B cell (primary cell): Measurements from ENCODE around the gene GMEB2. TPM values are rescaled to one million over a fixed set of nuclear protein-coding genes. Genes with fewer than 3 reads are reported as not detected.
A peak's percentile ranks its signal among the peaks of the same experiment; 100 is the strongest.

Experiments used
- ATAC-seq: fragments of 200-7000 bp; cut with Tn5 transposase; one replicate; pipeline ENCODE4 v1.10.0; 2021; ENCODE audit warnings: low read depth, mild to moderate bottlenecking, moderate number of reproducible peaks, moderate library complexity
- CTCF ChIA-PET: fragments of 350-600 bp; sonication (Branson Sonifier 250); formaldehyde crosslinking; loops from one replicate; lab custom pipeline; 2021; ENCODE audit warnings: antibody characterized with exemption, inconsistent platforms; lab: Charles Lee
- POLR2A ChIA-PET: fragments of 350-600 bp; sonication (Branson Sonifier 250); formaldehyde crosslinking; loops from one replicate; lab custom pipeline; 2021; ENCODE audit warnings: antibody characterized with exemption; lab: Charles Lee
- DNase-seq: peaks from one replicate; pipeline ENCODE4 v3.0.0; 2013
- H2AFZ ChIP-seq: 2 replicates; pipeline ENCODE4 v1.6.1; 2012; ENCODE audit warnings: mild to moderate bottlenecking, low read depth, low read length; ENCODE audit not compliant: insufficient read depth, poor library complexity, severe bottlenecking
- H3K27ac ChIP-seq, 2 donors: 1 replicate in 1 of 2; 2 replicates in 1 of 2; pipeline ENCODE4 v1.5.1; 2012 to 2013; ENCODE audit warnings: low read length in 2 of 2, mild to moderate bottlenecking in 2 of 2, moderate library complexity in 1 of 2
- H3K27me3 ChIP-seq, 4 experiments: fragments of 200-600 bp in 1 of 4; sonication (generic) in 1 of 4; replicated peaks in 1 of 4; 1 replicate in 2 of 4; 2 replicates in 2 of 4; pipeline versions ENCODE4 v1.6.1 to v1.7.0; 2013 to 2016; ENCODE audit warnings: low read length in 3 of 4, mild to moderate bottlenecking in 2 of 4, mixed read lengths in 1 of 4, moderate library complexity in 1 of 4; ENCODE audit not compliant: insufficient read depth in 4 of 4, control insufficient read depth in 3 of 4; ENCODE audit errors: control extremely low read depth in 1 of 4
- H3K36me3 ChIP-seq, 2 experiments: replicated peaks in 1 of 2; 1 replicate in 1 of 2; 2 replicates in 1 of 2; pipeline versions ENCODE4 v1.6.1 to v1.7.1; 2013; ENCODE audit warnings: low read length in 1 of 2; ENCODE audit not compliant: insufficient read depth in 2 of 2, control insufficient read depth in 1 of 2; ENCODE audit errors: control extremely low read depth in 1 of 2, extremely low read depth in 1 of 2
- H3K4me1 ChIP-seq, 2 donors: fragments of 200-600 bp in 1 of 2; sonication (generic) in 1 of 2; 1 replicate in 1 of 2; 2 replicates in 1 of 2; pipeline versions ENCODE4 v1.5.1 to v1.6.1; 2013 to 2017; ENCODE audit warnings: low read length in 2 of 2; ENCODE audit not compliant: control insufficient read depth in 2 of 2, insufficient read depth in 2 of 2
- H3K4me2 ChIP-seq: replicated peaks from 2 replicates; pipeline ENCODE3; 2012; ENCODE audit warnings: mild to moderate bottlenecking, low read depth, low read length; ENCODE audit not compliant: poor library complexity, severe bottlenecking
- H3K4me3 ChIP-seq, 5 experiments: fragments of 200-600 bp in 1 of 5; sonication (generic) in 1 of 5; 1 replicate in 3 of 5; 2 replicates in 2 of 5; pipeline versions ENCODE4 v1.5.1 to v1.7.0; 2011 to 2016; ENCODE audit warnings: low read length in 4 of 5, mild to moderate bottlenecking in 4 of 5, low read depth in 2 of 5, control low read depth in 1 of 5, moderate library complexity in 1 of 5; ENCODE audit not compliant: insufficient read depth in 1 of 5; ENCODE audit errors: control extremely low read depth in 1 of 5, extremely low read depth in 1 of 5
- H3K79me2 ChIP-seq: fragments of 200-600 bp; sonication (generic); one replicate; pipeline ENCODE4 v1.6.0; 2016; ENCODE audit warnings: low read length; ENCODE audit not compliant: control insufficient read depth, insufficient read depth
- H3K9ac ChIP-seq: fragments of 200-600 bp; sonication (generic); 2 replicates; pipeline ENCODE4 v1.6.1; 2017; ENCODE audit warnings: mild to moderate bottlenecking, low read length, moderate library complexity
- H3K9me3 ChIP-seq, 3 donors: one replicate each; pipeline versions ENCODE4 v1.6.1 to v1.7.1; 2013; ENCODE audit warnings: low read length in 2 of 3; ENCODE audit not compliant: control insufficient read depth in 2 of 3, insufficient read depth in 1 of 3; ENCODE audit errors: control extremely low read depth in 1 of 3
- H4K20me1 ChIP-seq: 2 replicates; pipeline ENCODE4 v1.6.0; 2012; ENCODE audit warnings: mild to moderate bottlenecking, low read length; ENCODE audit not compliant: insufficient read depth, control insufficient read depth, poor library complexity, severe bottlenecking
- H3K27ac Mint-ChIP-seq: one replicate; pipeline ENCODE4 v1.8.0; 2021; ENCODE audit warnings: mixed read lengths
- H3K27me3 Mint-ChIP-seq: one replicate; pipeline ENCODE4 v1.8.0; 2021; ENCODE audit warnings: mixed read lengths
- H3K4me1 Mint-ChIP-seq: one replicate; pipeline ENCODE4 v1.8.0; 2021; ENCODE audit warnings: mixed read lengths
- H3K4me3 Mint-ChIP-seq: one replicate; pipeline ENCODE4 v1.8.0; 2021; ENCODE audit warnings: mixed read lengths
- H3K9me3 Mint-ChIP-seq: one replicate; pipeline ENCODE4 v1.8.0; 2022; ENCODE audit warnings: mixed read lengths; ENCODE audit not compliant: insufficient read depth
- EZH2 ChIP-seq: IDR thresholded peaks from 2 replicates; pipeline ENCODE4 v1.6.1; 2012; ENCODE audit warnings: borderline replicate concordance, low read depth, mild to moderate bottlenecking, moderate library complexity, low read length; ENCODE audit not compliant: insufficient read depth, poor library complexity, severe bottlenecking
- WGBS: methylation state at CpG from one replicate; pipeline ENCODE4 v1.1.5; 2013; ENCODE audit warnings: missing lambda C conversion rate; ENCODE audit not compliant: insufficient coverage; 5-methylcytosine and 5-hydroxymethylcytosine counted together
- intact Hi-C: fragments of 100-400 bp; cut with micrococcal nuclease; formaldehyde crosslinking; loops from one replicate; pipeline ENCODE4 v1.10.0; 2022
- polyA plus RNA-seq: library from polyadenylated mRNA; depleted of rRNA; stranded (reverse); fragments of >200 nt; gene quantifications from 2 replicates; pipeline ENCODE4 v1.2.3, GENCODE V29; 2012
- total RNA-seq, 2 donors: library from RNA; stranded (reverse); fragments of 120-200 nt in 1 of 2; gene quantifications; 1 replicate in 1 of 2; 2 replicates in 1 of 2; pipeline versions ENCODE4 v1.2.3 to v1.2.4, GENCODE V29; 2013 to 2022
- TF ChIP-seq, protein P1 (sequence below): fragments of 200-600 bp; IDR thresholded peaks from one replicate; pipeline ENCODE4 v1.8.0; 2022; ENCODE audit warnings: antibody characterized with exemption, mild to moderate bottlenecking

Gene GMEB2
- total and polyA plus RNA-seq, 2 donors (not counting 1 experiment from before 2014, with no cell fraction given), result 17.7 to 24.5 TPM

DNA sequence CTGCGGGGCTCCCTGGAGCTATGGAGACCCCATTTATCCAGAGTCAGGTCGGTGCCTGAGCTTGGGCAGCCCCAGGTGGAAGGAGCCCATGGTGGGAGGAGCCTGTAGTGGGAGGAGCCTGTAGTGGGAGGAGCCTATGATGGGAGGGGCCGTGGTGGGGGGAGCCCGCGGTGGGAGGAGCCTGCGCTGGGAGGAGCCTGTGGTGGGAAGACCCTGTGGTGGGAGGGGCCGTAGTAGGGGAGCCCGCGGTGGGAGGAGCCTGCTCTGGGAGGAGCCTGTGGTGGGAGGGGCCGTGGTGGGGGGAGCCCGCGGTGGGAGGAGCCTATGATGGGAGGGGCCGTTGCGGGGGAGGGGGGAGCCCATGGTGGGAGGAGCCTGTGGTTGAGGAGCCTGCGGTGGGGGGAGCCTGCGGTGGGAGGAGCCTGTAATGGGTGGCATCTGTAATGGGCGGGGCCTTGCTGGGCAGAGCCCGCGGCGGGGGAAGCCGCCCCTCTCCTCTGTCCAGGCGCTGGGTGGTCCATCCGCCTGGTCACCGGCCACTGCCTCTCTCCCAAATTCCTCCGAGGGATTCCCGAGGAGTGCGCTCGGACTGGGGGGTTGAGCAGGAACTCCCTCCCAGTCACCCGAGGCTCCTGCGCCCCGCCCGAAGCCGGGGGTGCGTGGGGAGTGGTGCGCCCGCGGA, 73.5 kb downstream of the GMEB2 start:
- POLR2A ChIA-PET, result interaction anchor here (0.6 to 2.3 kb wide), 14 partner anchors 10 to 594 kb away, joined by 3 to 9 read pairs (median 6); partner anchors contain the start of genes GMEB2, HELZ2, PPDPF and PTK6
- H3K4me1 Mint-ChIP-seq, result peaks cover 50% of the 10 kb centered on the region
- H3K4me3 Mint-ChIP-seq, result peak overlapping the region; percentile 86
- ATAC-seq, result peak; percentile 75
- Histone ChIP-seq H3K9ac (peak overlapping the region; percentile 77), H3K36me3 (no peaks in the 10 kb centered on the region), H3K4me1 (peaks cover 36 to 50% of the 10 kb centered on the region in 2 donors), H3K79me2 (no peaks in the 10 kb centered on the region), H2AFZ (peak overlapping the region; percentile 31), H3K27ac (peak overlapping the region; percentile 79 to 88), H3K4me2 (peak overlapping the region; percentile 92), H3K27me3 (peaks cover 0 to 5% (median under 1%) of the 10 kb centered on the region in 4 experiments), H4K20me1 (peaks cover 7% of the 10 kb centered on the region), H3K4me3 (peak overlapping the region; percentile 7 to 89 (median 75)), H3K9me3 (peaks cover 0 to 11% (median 0%) of the 10 kb centered on the region in 3 donors)
- DNase-seq, result peak; percentile 96
- TF ChIP-seq EZH2, result no peak
- TF ChIP-seq, protein P1, sequence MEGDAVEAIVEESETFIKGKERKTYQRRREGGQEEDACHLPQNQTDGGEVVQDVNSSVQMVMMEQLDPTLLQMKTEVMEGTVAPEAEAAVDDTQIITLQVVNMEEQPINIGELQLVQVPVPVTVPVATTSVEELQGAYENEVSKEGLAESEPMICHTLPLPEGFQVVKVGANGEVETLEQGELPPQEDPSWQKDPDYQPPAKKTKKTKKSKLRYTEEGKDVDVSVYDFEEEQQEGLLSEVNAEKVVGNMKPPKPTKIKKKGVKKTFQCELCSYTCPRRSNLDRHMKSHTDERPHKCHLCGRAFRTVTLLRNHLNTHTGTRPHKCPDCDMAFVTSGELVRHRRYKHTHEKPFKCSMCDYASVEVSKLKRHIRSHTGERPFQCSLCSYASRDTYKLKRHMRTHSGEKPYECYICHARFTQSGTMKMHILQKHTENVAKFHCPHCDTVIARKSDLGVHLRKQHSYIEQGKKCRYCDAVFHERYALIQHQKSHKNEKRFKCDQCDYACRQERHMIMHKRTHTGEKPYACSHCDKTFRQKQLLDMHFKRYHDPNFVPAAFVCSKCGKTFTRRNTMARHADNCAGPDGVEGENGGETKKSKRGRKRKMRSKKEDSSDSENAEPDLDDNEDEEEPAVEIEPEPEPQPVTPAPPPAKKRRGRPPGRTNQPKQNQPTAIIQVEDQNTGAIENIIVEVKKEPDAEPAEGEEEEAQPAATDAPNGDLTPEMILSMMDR, result no peak
- intact Hi-C loops, result loop anchor here (1.0 to 2.0 kb wide), 4 partner anchors 11 to 89 kb away; partner anchors contain the start of gene PPDPF
- no peaks in the 10 kb centered on the region for H3K27me3 Mint-ChIP-seq
- CTCF ChIA-PET, result interaction anchor here (1.0 to 2.4 kb wide), 5 partner anchors 11 to 57 kb away, joined by 3 to 12 read pairs (median 7); partner anchors contain the start of gene PTK6
- H3K9me3 Mint-ChIP-seq, result no peaks in the 10 kb centered on the region
- H3K27ac Mint-ChIP-seq, result peak overlapping the region; percentile 89
- WGBS, result 0% methylated on average over 30 of the region's 37 CpGs
